ENCODE data around the gene CD59.

- TF ChIP-seq POLR2AphosphoS5 (IDR thresholded peaks at IDR 0.05; ENCODE audit: low read depth, low read length) = no peak
- no peak for TF ChIP-seq TAF1 (IDR thresholded peaks at IDR 0.05; ENCODE audit: borderline replicate concordance, insufficient read depth, low read length)
Observed at GRCh38 chr11:33770236-33770635, 34.0 kb upstream of the CD59 start.
